ENCODE measurements around the gene ZNF277.

ZNF277 gene

DNA sequence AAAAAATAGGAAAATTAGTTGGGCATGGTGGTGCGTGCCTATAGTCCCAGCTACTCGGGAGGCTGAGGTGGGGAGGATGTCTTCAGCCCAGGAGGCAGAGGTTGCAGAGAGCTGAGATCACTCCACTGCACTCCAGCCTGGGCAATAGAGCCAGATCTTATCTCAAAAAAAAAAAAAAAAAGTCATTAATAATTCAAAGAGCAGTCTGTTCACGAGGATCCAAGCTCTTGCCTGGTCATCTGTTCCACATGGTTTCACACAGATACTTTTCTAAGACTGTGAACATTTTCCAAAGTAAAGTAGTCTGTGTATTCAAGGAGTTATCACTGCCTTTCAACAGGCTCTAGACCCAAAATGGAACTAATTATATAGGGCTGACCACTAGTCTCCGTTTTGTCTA, 86.9 kb downstream of the ZNF277 start:
- H3K4me3 ChIP-seq (replicated peaks; ENCODE audit: low read depth, low read length) = no peak overlapping the region
- DNase-seq (ENCODE audit: low read depth) = no peak
- TF ChIP-seq, protein P1, sequence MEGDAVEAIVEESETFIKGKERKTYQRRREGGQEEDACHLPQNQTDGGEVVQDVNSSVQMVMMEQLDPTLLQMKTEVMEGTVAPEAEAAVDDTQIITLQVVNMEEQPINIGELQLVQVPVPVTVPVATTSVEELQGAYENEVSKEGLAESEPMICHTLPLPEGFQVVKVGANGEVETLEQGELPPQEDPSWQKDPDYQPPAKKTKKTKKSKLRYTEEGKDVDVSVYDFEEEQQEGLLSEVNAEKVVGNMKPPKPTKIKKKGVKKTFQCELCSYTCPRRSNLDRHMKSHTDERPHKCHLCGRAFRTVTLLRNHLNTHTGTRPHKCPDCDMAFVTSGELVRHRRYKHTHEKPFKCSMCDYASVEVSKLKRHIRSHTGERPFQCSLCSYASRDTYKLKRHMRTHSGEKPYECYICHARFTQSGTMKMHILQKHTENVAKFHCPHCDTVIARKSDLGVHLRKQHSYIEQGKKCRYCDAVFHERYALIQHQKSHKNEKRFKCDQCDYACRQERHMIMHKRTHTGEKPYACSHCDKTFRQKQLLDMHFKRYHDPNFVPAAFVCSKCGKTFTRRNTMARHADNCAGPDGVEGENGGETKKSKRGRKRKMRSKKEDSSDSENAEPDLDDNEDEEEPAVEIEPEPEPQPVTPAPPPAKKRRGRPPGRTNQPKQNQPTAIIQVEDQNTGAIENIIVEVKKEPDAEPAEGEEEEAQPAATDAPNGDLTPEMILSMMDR (IDR thresholded peaks at IDR 0.05; ENCODE audit: low read length, missing control alignments) = no peak

DNA sequence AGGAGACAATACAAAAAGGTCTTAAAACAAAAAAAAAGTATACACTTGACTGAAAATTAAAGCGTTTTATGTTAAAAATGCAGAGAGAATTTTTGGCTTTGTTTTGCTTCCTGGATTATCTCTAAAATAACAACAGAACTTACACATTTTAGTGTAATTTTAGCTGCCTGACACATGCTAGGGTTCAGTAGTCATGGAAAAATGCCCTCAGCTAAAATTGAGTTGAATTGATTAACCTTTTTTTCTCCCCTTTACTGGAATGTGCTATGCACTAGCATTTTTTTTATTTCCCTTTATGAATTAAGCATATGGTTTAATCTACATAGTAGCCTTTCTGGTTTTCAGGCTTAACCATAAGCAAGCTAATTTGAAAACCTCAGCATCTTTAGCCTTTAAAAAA, 89.9 kb downstream of the ZNF277 start:
- DNase-seq (ENCODE audit: low read depth) = peak; percentile 14
- TF ChIP-seq, protein P1 (IDR thresholded peaks at IDR 0.05; ENCODE audit: low read length, missing control alignments) = no peak
- H3K4me3 ChIP-seq (replicated peaks; ENCODE audit: low read depth, low read length) = no peak overlapping the region

DNA sequence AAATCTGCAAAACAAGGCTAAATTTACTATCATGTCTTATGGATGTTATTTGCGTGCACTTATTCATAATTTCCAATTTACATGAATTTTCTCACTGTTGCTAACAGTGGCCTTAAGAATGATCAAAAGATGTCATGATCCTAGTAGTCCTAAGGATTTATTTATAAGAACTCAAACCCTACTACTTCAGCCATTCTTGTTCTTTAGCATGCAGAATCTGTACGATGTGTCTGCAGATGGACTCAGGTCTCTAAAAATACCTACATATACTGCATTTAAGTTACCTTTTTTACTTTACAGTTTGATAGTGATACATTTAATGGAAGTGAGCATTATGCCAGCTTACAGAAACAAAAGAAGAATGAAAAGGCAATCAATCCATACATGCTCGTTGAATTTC, 91.2 kb downstream of the ZNF277 start:
- TF ChIP-seq, protein P1 (IDR thresholded peaks at IDR 0.05; ENCODE audit: low read length, missing control alignments) = no peak
- DNase-seq (ENCODE audit: low read depth) = no peak
- H3K4me3 ChIP-seq (replicated peaks; ENCODE audit: low read depth, low read length) = no peak overlapping the region

DNA sequence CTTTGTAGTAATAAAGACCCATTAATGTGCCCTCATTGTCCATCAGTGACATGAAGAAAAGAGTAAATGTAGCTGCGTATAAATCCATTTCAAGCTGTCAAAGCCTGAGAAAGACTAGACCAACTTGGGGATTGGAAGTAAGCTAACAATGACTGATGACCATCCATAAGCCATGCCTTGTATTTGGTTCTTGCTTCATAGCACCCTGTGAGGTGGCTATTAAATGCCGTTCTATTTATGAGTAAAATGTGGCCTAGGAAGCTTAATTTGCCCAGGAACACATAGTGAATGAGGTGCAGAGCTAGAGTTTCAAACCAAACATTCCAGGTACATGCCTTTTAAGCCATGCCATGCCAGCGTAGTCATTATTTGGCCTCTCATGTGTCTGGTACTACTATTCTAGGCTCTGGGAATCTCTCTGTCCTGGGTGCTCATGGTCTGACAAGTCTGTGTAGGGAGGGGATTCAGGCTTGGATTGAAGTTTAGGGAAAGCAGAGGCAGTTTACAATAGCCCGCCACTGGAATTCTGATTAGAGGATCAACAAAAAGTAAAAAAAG, 92.1 kb downstream of the ZNF277 start:
- no peak for DNase-seq (ENCODE audit: low read depth)
- no peak overlapping the region for H3K4me3 ChIP-seq (replicated peaks; ENCODE audit: low read depth, low read length)
- TF ChIP-seq, protein P1 (IDR thresholded peaks at IDR 0.05; ENCODE audit: low read length, missing control alignments) = no peak

DNA sequence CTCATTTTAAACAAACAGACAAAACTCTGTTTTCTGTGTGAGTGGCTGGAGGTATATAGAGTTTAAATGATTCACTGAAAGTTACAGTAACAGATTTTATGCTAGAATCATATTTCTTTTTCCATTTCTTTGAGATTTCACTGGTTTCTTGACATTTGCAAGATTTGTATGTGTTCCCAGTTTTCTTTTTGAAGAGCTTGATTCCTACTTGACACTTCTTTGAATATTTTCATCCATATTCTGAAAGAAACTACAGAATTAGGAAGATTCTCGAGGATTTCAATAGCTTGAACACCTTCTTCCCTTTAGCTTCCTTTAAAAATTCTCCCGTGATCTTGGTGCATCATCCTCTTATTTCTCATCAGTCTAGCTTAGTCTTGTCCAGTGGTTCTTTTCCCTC, 93.6 kb downstream of the ZNF277 start:
- TF ChIP-seq, protein P1 (IDR thresholded peaks at IDR 0.05; ENCODE audit: low read length, missing control alignments) = no peak
- H3K4me3 ChIP-seq (replicated peaks; ENCODE audit: low read depth, low read length) = no peak overlapping the region
- DNase-seq (ENCODE audit: low read depth) = no peak

DNA sequence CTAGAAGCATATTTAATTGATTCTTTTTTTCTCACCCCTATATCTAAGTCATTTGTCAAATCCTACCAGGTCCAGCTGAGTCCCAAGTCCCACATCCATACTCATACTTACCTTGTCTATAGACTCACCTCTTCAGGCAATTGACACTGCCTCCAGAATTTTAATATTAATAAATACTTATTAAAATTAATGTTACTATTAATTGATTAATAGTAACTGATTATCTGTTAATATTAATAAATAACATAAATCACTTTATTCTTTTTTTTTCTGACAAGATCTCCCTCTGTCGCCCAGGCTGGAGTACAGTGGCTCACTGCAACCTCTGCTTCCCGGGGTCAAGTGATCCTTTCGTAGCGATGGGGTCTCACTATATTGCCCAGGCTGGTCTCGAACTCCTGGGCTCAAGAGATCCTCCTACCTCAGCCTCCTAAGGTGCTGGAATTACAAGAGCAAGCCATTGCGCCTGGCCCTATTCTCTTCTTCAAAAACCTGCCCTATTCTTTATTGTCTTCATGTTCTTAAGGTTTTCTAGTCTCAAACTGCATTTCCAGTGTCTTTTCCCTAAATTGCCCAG, 94.4 kb downstream of the ZNF277 start:
- no peak for DNase-seq (ENCODE audit: low read depth)
- TF ChIP-seq, protein P1 (IDR thresholded peaks at IDR 0.05; ENCODE audit: low read length, missing control alignments) = no peak
- no peak overlapping the region for H3K4me3 ChIP-seq (replicated peaks; ENCODE audit: low read depth, low read length)

DNA sequence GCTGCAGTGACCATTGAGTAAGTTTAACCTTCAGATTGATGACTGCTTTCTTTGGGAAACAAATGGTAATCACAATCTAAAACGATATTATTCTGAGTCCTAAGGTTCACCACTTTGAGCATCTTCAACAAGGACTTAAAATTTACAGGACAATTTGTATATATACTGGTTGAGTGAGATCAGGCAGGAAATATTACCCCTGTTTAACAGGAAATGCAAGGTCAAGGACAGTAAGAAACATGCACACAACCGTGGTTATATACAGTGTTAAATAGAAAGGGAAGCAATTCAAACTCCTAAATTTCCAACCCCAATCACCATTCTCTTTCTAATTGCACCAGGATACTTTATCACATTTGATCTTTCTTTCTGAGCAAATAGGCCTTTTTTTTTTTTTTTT, 96.1 kb downstream of the ZNF277 start:
- TF ChIP-seq, protein P1 (IDR thresholded peaks at IDR 0.05; ENCODE audit: low read length, missing control alignments) = no peak
- DNase-seq (ENCODE audit: low read depth) = no peak
- no peak overlapping the region for H3K4me3 ChIP-seq (replicated peaks; ENCODE audit: low read depth, low read length)

All from fibroblast of pulmonary artery (primary cell).